Activated CD4-positive, alpha-beta memory T cell treated with anti-CD3 and anti-CD28 coated beads, Interleukin-2, amount 10 ng/mL, durations not matched to agents 7 days and 5 days (primary cell): ENCODE data around the gene CLDN7. TPM values are rescaled to one million over a fixed set of nuclear protein-coding genes. Genes with fewer than 3 reads are reported as not detected.
A peak's percentile ranks its signal among the peaks of the same experiment; 100 is the strongest.

Source experiments
- CTCF ChIA-PET: fragments of 350-600 bp; sonication (Branson Sonifier 250); formaldehyde crosslinking; loops from one replicate; lab custom pipeline; 2021; ENCODE audit warnings: antibody characterized with exemption, inconsistent platforms; lab: Charles Lee
- POLR2A ChIA-PET: fragments of 350-600 bp; sonication (Branson Sonifier 250); formaldehyde crosslinking; loops from one replicate; lab custom pipeline; 2021; ENCODE audit warnings: antibody characterized with exemption; lab: Charles Lee
- DNase-seq: peaks from one replicate; pipeline ENCODE4 v3.0.0-alpha.2; 2020
- H3K27ac Mint-ChIP-seq: one replicate; pipeline ENCODE4 v1.8.0; 2021; ENCODE audit warnings: mild to moderate bottlenecking, mixed read lengths
- H3K27me3 Mint-ChIP-seq: one replicate; pipeline ENCODE4 v1.8.0; 2021; ENCODE audit warnings: mixed read lengths
- H3K36me3 Mint-ChIP-seq: one replicate; pipeline ENCODE4 v1.8.0; 2021; ENCODE audit warnings: low read depth, mixed read lengths
- H3K4me1 Mint-ChIP-seq: one replicate; pipeline ENCODE4 v1.8.0; 2021; ENCODE audit warnings: mixed read lengths
- H3K4me3 Mint-ChIP-seq: one replicate; pipeline ENCODE4 v1.8.0; 2021; ENCODE audit warnings: mild to moderate bottlenecking, mixed read lengths
- H3K9me3 Mint-ChIP-seq: one replicate; pipeline ENCODE4 v1.8.0; 2021; ENCODE audit warnings: mixed read lengths
- total RNA-seq, 2 experiments: library from RNA; stranded (reverse); gene quantifications; one replicate each; pipeline ENCODE4 v1.2.3, GENCODE V29; 2021

CLDN7 gene
- total RNA-seq, 2 experiments from 2014 or later: 0.15 to 0.80 TPM

DNA sequence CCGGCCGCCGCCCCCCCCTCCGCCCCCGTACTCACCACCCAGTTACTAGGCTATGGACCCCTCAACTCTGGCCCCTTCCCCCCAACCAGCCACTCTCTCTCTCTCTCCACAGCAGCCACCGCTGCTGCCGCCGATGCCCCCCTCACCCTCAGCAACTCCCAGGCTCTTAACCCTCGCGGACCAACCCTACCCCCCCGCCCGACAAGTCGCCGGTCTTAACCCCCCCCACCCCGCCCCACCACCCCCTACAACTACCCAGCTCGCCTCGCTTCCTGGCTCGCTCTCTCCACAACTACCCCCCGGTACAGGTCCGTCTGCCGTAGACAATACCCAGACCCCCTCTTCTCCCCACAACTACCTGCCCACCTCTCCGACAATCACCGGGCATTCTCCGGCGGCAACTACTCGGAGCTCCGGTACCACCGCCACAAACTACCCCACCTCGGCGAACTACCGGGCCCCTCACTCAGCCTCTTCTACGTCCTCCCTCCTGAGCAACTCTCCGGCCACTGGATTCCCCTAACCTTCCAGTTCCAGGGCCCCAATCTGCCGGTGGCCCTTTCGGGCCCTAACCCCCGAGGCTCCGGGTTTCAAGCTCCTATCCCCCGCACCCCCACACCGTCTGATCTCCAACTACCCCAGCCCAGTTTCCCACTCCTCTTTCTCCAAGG, 23.7 kb downstream of the CLDN7 start:
- Mint-ChIP-seq H3K27me3 (no peaks in the 10 kb centered on the region), H3K36me3 (peaks cover 68% of the 10 kb centered on the region), H3K9me3 (no peaks in the 10 kb centered on the region), H3K4me1 (peaks cover 71% of the 10 kb centered on the region), H3K27ac (peak overlapping the region; percentile 92), H3K4me3 (peak overlapping the region; percentile 87)
- POLR2A ChIA-PET: interaction anchor here (1.0 to 9.1 kb wide), 8 partner anchors 12 to 448 kb away, joined by 4 to 100 read pairs (median 7); partner anchors contain the start of genes ACADVL, ACAP1, CTDNEP1 and DLG4
- DNase-seq: no peak
- CTCF ChIA-PET: interaction anchor here (0.6 to 6.6 kb wide), 3 partner anchors 18 to 482 kb away, joined by 3 to 44 read pairs (median 3); partner anchors contain the start of genes ACADVL and DLG4

DNA sequence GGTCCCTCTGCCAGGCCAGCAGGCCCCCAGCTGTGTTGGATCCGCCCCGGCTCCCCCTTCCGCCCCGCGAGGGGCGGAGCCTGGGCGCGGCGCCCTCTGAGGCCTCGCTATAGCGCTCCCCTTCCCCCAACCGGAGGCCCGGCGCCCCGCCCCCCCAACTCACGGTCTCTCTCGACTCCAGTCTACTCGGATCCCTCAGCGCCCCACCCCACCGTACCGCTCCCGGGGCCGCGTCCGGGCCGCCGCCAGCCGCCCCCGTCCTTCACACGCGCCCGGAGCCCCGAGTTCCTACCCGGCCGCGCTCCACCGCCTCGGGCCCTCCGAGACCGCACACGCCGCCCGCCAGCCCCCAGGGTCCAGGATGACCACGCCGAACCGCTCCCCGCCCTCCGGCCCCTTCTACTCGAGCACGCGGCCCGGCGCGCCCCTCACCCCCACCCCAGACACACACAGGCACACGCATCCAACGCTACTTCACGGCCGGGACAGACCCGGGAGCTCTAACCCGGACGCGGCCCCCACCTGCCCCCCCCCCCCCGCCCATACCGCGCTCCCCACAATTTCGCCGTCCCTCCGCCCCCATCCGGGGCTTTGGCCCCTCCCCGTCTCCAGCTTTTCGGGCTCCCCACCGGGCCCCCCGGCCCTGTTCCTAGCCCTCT, 24.4 kb downstream of the CLDN7 start:
- H3K36me3 Mint-ChIP-seq: peaks cover 64% of the 10 kb centered on the region
- CTCF ChIA-PET: interaction anchor here (0.6 to 6.6 kb wide), 3 partner anchors 17 to 483 kb away, joined by 3 to 44 read pairs (median 3); partner anchors contain the start of genes ACADVL and DLG4

DNA sequence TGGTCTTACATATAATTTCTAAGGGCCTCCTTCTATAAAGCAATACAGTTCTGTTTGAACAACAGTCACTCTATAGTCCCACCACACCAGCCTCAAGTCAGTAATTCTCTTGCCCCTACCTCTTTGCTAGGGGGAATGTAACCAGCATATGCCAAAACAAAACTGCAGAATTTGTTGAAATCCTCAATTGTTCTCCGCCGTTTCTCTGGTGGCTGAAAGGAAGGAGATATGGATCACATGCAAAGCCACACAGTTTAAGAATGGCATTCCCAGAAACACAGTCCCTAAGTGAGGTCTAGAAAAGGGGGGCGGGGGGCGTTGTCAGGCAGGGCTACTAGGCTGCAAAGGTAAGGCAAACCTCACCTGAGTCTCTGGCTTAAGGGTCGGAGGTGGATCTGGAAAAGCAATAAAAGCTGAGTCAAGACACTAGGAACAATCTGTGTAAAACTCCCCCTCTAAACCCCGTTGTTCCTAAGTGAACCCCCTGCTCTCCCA, 25.0 kb downstream of the CLDN7 start:
- H3K36me3 Mint-ChIP-seq: peaks cover 62% of the 10 kb centered on the region

More for the DNA sequence above, 24.4 kb downstream of the CLDN7 start:
- Mint-ChIP-seq H3K4me1 (peaks cover 71% of the 10 kb centered on the region), H3K27me3 (no peaks in the 10 kb centered on the region), H3K9me3 (no peaks in the 10 kb centered on the region), H3K4me3 (peak overlapping the region; percentile 87), H3K27ac (peak overlapping the region; percentile 92)
- POLR2A ChIA-PET: interaction anchor here (0.5 to 9.1 kb wide), 8 partner anchors 13 to 457 kb away, joined by 3 to 100 read pairs (median 6); partner anchors contain the start of genes ACADVL, ACAP1, CTDNEP1 and DLG4
- DNase-seq: peak; percentile 81

DNA sequence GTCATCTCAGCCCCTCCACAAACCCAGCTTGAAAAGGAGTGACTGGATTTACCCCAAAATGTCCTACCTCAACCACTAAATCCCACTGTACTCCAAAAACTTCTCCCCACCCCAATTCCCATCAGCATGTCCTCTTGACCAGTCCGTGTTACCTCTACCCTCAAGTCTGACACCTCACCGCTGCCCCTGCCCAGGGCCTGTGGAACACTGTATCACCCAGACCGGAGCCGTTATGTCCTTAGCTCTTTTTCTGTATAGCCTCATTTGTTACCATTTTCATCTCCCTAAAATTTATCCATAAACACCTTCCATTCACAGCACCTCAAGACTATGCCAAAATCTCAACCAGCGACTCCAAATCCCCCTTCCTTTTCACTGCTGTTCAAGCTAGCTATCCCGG, 25.5 kb downstream of the CLDN7 start:
- H3K27me3 Mint-ChIP-seq: no peaks in the 10 kb centered on the region
- POLR2A ChIA-PET: interaction anchor here (0.9 to 9.1 kb wide), 6 partner anchors 15 to 100 kb away, joined by 3 to 100 read pairs (median 6); partner anchors contain the start of genes ACADVL, ACAP1, CTDNEP1 and DLG4
- peaks cover 72% of the 10 kb centered on the region for H3K4me1 Mint-ChIP-seq
- H3K9me3 Mint-ChIP-seq: no peaks in the 10 kb centered on the region
- peaks cover 62% of the 10 kb centered on the region for H3K36me3 Mint-ChIP-seq
- no peak for DNase-seq
- CTCF ChIA-PET: interaction anchor here (6.6 kb wide), 1 partner anchor 16 kb away, joined by 44 read pairs; the partner anchor contains the start of genes ACADVL and DLG4
- H3K27ac Mint-ChIP-seq: peak overlapping the region; percentile 92
- peak overlapping the region; percentile 87 for H3K4me3 Mint-ChIP-seq

More for the DNA sequence above, 25.0 kb downstream of the CLDN7 start:
- DNase-seq: no peak
- H3K4me1 Mint-ChIP-seq: peaks cover 71% of the 10 kb centered on the region
- ChIA-PET CTCF (interaction anchor here (1.3 to 6.6 kb wide), 2 partner anchors 16 to 23 kb away, joined by 3 to 44 read pairs; partner anchors contain the start of genes ACADVL and DLG4), POLR2A (interaction anchor here (0.9 to 9.1 kb wide), 7 partner anchors 13 to 99 kb away, joined by 3 to 100 read pairs (median 6); partner anchors contain the start of genes ACADVL, ACAP1, CTDNEP1 and DLG4)
- H3K9me3 Mint-ChIP-seq: no peaks in the 10 kb centered on the region
- H3K4me3 Mint-ChIP-seq: peak overlapping the region; percentile 87
- peak overlapping the region; percentile 92 for H3K27ac Mint-ChIP-seq
- no peaks in the 10 kb centered on the region for H3K27me3 Mint-ChIP-seq

DNA sequence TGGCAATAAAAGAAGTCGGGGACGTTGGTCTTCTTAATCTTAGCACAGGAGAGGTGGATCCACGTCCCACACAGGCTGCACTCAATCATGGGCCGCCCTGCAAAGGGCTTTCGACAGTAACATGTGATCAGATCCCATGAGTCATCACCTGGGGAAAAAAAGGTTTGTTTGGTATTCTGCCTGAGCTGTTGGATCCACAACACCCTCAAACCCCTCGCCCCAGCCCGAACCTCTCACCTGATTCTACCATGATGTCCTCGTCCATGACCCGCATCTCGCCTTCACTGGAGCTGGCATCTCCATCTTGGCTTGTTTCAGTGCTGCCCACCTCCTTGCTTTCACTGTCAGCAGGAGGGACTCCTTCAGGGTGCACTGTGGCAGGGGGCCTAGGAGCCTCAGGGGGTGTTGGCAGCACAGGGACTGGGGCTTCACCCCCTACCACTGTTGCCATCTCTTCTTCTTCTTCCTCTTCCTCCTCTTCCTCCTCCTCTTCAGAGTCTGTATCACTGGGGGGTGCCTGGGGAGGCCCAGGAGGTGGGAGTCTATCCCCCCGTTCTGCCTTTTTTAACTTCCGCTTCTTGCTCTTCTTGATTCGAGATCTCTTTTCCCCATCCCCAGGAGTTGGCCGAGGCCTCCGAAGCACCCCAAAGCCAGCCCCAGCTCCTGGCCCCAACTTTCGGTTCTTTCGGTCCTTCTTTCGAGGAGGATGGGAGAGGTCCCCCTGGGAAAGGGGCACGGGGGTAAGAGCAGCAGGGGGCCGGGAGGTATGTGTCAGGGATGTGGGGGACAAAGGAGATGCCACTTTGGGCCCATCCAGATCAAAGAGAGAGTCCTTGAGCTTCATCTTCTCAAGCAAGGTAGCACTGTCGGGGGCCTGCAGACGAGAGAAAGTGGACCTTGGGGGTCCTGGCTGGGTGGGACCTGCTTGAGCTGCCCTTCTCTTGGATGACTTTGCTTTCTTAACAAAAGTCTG, 26.3 kb downstream of the CLDN7 start:
- peak overlapping the region; percentile 64 for H3K27ac Mint-ChIP-seq
- H3K9me3 Mint-ChIP-seq: no peaks in the 10 kb centered on the region
- POLR2A ChIA-PET: interaction anchor here (0.9 to 9.1 kb wide), 6 partner anchors 15 to 72 kb away, joined by 3 to 100 read pairs (median 6); partner anchors contain the start of genes ACADVL, CTDNEP1 and DLG4
- CTCF ChIA-PET: interaction anchor here (6.6 kb wide), 1 partner anchor 15 kb away, joined by 44 read pairs; the partner anchor contains the start of genes ACADVL and DLG4
- H3K4me1 Mint-ChIP-seq: peaks cover 65% of the 10 kb centered on the region
- no peaks in the 10 kb centered on the region for H3K27me3 Mint-ChIP-seq
- H3K4me3 Mint-ChIP-seq: peak overlapping the region; percentile 1
- no peak for DNase-seq
- peaks cover 53% of the 10 kb centered on the region for H3K36me3 Mint-ChIP-seq

DNA sequence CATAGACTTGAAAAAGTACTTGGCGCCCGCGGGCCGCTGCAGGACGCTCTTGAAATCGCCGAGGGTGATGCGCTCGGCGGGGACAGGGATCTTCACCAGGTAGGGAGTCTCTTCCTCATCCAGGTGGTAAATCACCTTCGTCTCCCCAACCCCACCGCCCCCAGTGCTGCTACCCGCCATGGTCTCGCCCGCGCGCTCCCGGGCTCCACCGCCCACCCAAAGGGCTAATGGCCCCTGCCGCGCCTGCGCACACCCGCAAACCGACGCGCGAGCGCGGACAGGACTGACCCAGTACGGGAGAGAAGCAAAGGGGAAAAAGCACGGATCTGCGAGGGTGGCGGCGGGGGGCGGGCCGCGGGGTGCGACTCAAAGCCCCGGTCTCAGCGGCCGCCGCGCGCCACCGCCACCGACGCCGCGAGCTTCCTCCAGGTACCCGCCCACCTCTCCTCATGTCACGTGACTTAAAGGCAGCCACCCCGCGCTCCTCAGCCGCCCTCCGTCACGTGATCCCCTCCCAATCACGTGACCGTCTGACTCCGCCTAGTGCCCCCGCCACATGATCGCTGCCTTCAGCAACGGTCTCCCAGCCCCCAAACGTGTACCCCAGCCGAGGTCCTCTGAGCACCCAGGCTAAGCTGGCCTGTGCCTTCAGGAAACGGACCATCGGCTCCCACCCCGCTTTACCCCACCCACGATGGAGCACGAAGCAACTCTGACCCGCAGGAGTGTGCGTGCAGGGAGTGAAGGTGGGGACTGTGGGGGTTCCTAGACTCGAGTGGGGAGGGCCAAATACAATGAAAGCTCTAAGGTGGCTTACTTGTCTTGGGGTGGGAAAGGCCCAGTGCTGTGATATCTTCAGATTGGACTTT, 28.0 kb downstream of the CLDN7 start, which contains the start of gene DVL2:
TSS of gene DVL2 (minus strand) at position 435 of the 869 bp plus-strand sequence. CDS start at position 180, 255 bp downstream.
- ChIA-PET POLR2A (interaction anchor here (0.6 to 1.8 kb wide), 9 partner anchors 8 to 350 kb away, joined by 3 to 29 read pairs (median 6); partner anchors contain the start of genes ACADVL, CTDNEP1, DLG4 and ELP5), CTCF (interaction anchor here (0.8 to 6.6 kb wide), 2 partner anchors 13 to 62 kb away, joined by 3 to 44 read pairs; partner anchors contain the start of genes ACADVL and DLG4)
- peak within 1 kb of the TSS; percentile 81 for H3K27ac Mint-ChIP-seq
- peaks cover 54% of the 10 kb centered on the region for H3K4me1 Mint-ChIP-seq
- H3K36me3 Mint-ChIP-seq: peaks cover 47% of the 10 kb centered on the region
- no peaks in the 10 kb centered on the region for H3K9me3 Mint-ChIP-seq
- H3K4me3 Mint-ChIP-seq: peak within 1 kb of the TSS; percentile 96
- no peaks in the 10 kb centered on the region for H3K27me3 Mint-ChIP-seq
- DNase-seq: peak; percentile 95

DNA sequence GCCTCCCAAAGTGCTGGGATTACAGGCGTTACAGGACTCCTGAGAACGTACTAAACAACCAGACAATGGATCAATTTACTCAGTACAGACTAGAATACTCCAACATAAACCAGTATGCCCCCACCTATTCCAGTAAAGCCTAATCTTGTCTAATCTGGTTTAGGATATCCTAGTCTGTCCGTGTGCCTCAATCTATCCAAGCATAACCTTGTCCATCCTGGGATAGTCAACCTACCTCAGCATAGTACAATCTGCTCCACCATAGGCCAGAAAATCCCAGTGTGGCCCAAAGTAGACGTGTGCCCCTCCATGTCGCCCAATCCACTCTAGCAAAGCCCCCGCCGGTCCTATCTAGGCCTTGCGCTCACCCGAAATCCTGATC, 28.6 kb downstream of the CLDN7 start:
- H3K4me3 Mint-ChIP-seq: peak overlapping the region; percentile 96
- CTCF ChIA-PET: interaction anchor here (6.6 kb wide), 1 partner anchor 13 kb away, joined by 44 read pairs; the partner anchor contains the start of genes ACADVL and DLG4
- H3K36me3 Mint-ChIP-seq: peaks cover 48% of the 10 kb centered on the region
- no peaks in the 10 kb centered on the region for H3K9me3 Mint-ChIP-seq
- peak overlapping the region; percentile 81 for H3K27ac Mint-ChIP-seq
- POLR2A ChIA-PET: interaction anchor here (1.0 to 1.8 kb wide), 8 partner anchors 9 to 350 kb away, joined by 3 to 29 read pairs (median 6); partner anchors contain the start of genes ACADVL, CTDNEP1, DLG4 and ELP5
- no peak for DNase-seq
- no peaks in the 10 kb centered on the region for H3K27me3 Mint-ChIP-seq
- H3K4me1 Mint-ChIP-seq: peaks cover 54% of the 10 kb centered on the region

DNA sequence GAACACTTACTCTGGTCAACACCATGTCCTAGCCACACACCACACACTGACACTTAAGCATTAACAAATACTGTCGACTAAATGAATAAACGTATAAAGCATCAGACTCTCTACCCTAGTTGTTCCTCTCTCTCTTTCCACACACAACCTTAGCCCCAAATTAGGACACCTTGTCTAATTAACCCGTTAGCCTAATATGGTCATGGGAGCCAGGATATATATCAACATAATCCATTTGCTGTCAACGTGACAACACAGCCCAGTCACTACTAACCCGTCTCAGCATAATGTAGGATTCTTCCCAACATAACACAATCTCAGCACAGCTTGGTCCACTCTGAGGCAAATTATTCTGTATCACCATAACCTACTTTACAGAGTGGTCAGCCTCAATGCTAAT, 30.2 kb downstream of the CLDN7 start:
- POLR2A ChIA-PET: interaction anchor here (0.7 to 1.4 kb wide), 5 partner anchors 11 to 166 kb away, joined by 3 to 6 read pairs (median 3); no protein-coding TSS in a partner anchor
- H3K36me3 Mint-ChIP-seq: peaks cover 55% of the 10 kb centered on the region

DNA sequence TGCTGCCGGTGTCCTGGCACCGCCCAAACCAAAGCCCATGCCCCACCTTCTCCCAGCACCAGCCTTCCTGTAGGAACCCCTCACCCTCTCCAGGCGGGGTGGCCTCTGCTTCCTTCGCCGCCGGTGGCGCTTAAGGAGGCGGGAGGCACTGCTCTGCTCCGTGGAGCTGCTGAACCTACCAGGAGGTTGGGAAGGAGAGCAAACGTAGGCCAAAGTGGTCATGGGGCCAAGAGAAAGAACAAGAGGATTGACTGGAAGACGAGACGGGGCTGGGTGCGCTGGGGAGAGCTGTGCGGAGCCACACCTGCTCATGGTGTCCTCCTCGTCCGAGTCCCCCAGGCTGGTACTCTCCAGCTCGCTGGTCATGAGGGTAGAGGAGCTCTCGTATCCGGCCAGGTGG, 32.8 kb downstream of the CLDN7 start:
- peaks cover 48% of the 10 kb centered on the region for H3K36me3 Mint-ChIP-seq
- no peak overlapping the region for H3K27ac Mint-ChIP-seq
- DNase-seq: no peak
- no peaks in the 10 kb centered on the region for H3K9me3 Mint-ChIP-seq
- CTCF ChIA-PET: no interaction called here
- peaks cover 26% of the 10 kb centered on the region for H3K4me1 Mint-ChIP-seq
- POLR2A ChIA-PET: no interaction called here
- no peaks in the 10 kb centered on the region for H3K27me3 Mint-ChIP-seq
- H3K4me3 Mint-ChIP-seq: no peak overlapping the region

More for the DNA sequence above, 30.2 kb downstream of the CLDN7 start:
- H3K4me3 Mint-ChIP-seq: peak overlapping the region; percentile 0
- H3K27me3 Mint-ChIP-seq: no peaks in the 10 kb centered on the region
- H3K9me3 Mint-ChIP-seq: no peaks in the 10 kb centered on the region
- peaks cover 53% of the 10 kb centered on the region for H3K4me1 Mint-ChIP-seq
- no peak overlapping the region for H3K27ac Mint-ChIP-seq
- DNase-seq: no peak
- CTCF ChIA-PET: interaction anchor here (1.0 kb wide), 1 partner anchor 64 kb away, joined by 3 read pairs; no protein-coding TSS in a partner anchor

DNA sequence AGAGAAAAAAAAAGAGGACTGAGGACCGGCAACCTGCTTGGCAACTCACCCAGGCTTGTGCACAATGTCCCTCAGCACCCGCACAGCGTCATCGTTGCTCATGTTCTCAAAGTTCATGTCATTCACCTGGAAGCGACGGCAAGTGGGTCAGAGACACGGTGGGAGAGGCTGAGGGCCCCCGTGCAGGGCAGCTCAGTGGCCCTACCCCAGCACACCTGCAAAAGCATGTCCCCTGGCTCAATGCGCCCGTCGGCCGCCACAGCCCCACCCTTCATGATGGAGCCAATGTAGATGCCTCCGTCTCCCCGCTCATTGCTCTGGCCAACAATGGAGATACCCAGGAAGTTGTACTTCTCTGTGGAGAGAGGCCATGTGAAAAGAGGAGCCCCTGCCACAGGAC, 33.4 kb downstream of the CLDN7 start:
- Mint-ChIP-seq H3K9me3 (no peaks in the 10 kb centered on the region), H3K27ac (no peak overlapping the region), H3K27me3 (no peaks in the 10 kb centered on the region), H3K36me3 (peaks cover 49% of the 10 kb centered on the region), H3K4me1 (peaks cover 25% of the 10 kb centered on the region), H3K4me3 (no peak overlapping the region)
- no peak for DNase-seq
- CTCF ChIA-PET: no interaction called here
- POLR2A ChIA-PET: no interaction called here
